HepG2 (cell line): ENCODE measurements around the gene AP1M1. TPM values are rescaled to one million over a fixed set of nuclear protein-coding genes. Genes with fewer than 3 reads are reported as not detected.

Experiments
- ATAC-seq: fragments of 200-7000 bp; cut with Tn5 transposase; 3 replicates; pipeline ENCODE4 v1.9.1; 2020; ENCODE audit warnings: mild to moderate bottlenecking, moderate library complexity
- BruUV-seq: library from RNA; stranded (reverse); fragments of 400-500 nt; replicated peaks from 2 replicates; lab custom pipeline; 2021; lab: Mats Ljungman, UMichigan
- CTCF ChIA-PET: fragments of 300-600 bp; formaldehyde crosslinking; extraction: SDS; loops from one replicate; lab custom pipeline; 2021; ENCODE audit warnings: low total read pairs, inconsistent platforms, low intra/inter-chr PET ratio; lab: Yijun Ruan, JAX
- POLR2A ChIA-PET: fragments of 350-600 bp; sonication (Branson Sonifier 250); formaldehyde crosslinking; loops from one replicate; lab custom pipeline; 2020; ENCODE audit warnings: antibody characterized with exemption, inconsistent platforms; lab: Yijun Ruan, JAX
- DNase-seq: peaks from one replicate; pipeline ENCODE4 v3.0.0-alpha.2; 2015; ENCODE audit warnings: low spot score
- FAIRE-seq: peaks from 3 replicates; lab custom pipeline; 2011; peaks lifted over from hg19 to GRCh38; lab: Jason Lieb, UNC
- H2AFZ ChIP-seq: one replicate; pipeline ENCODE4 v1.6.1; 2011; ENCODE audit warnings: low read length, inconsistent platforms
- H3K27ac ChIP-seq: fragments of 300-600 bp; 3 replicates; pipeline ENCODE4 v1.8.0; 2011; ENCODE audit warnings: mixed run types, mild to moderate bottlenecking, mixed read lengths, low read length, inconsistent platforms; ENCODE audit not compliant: insufficient read depth; ENCODE audit errors: extremely low read length
- H3K27me3 ChIP-seq, 2 experiments: fragments of 200-600 bp in 1 of 2; 2 replicates in 1 of 2; 3 replicates in 1 of 2; pipeline versions ENCODE4 v1.6.0 to v1.8.0; 2011; ENCODE audit warnings: low read length in 2 of 2, mild to moderate bottlenecking in 2 of 2, moderate library complexity in 2 of 2, inconsistent platforms in 1 of 2; ENCODE audit not compliant: insufficient read depth in 2 of 2, control insufficient read depth in 1 of 2
- H3K36me3 ChIP-seq, 2 experiments: fragments of 200-600 bp in 1 of 2; replicated peaks in 1 of 2; 2 replicates in 1 of 2; 3 replicates in 1 of 2; pipeline versions ENCODE4 v1.5.1 to v1.8.0; 2011; ENCODE audit warnings: low read length in 2 of 2, inconsistent platforms in 1 of 2; ENCODE audit not compliant: insufficient read depth in 2 of 2, control insufficient read depth in 1 of 2
- H3K4me1 ChIP-seq: 2 replicates; pipeline ENCODE4 v1.5.1; 2012; ENCODE audit warnings: low read length, inconsistent platforms; ENCODE audit not compliant: insufficient read depth
- H3K4me2 ChIP-seq: 2 replicates; pipeline ENCODE4 v1.6.0; 2011; ENCODE audit warnings: low read depth, low read length, inconsistent platforms
- H3K4me3 ChIP-seq, 3 experiments: fragments of 200-600 bp in 1 of 3; sonication (generic), shearing (Covaris generic) in 1 of 3; replicated peaks in 1 of 3; 2 replicates each; pipeline ENCODE4 v1.5.1; 2011 to 2016; ENCODE audit warnings: low read length in 3 of 3, inconsistent platforms in 2 of 3, low read depth in 2 of 3, mild to moderate bottlenecking in 2 of 3, control low read depth in 1 of 3, mixed read lengths in 1 of 3; ENCODE audit not compliant: insufficient read depth in 1 of 3
- H3K79me2 ChIP-seq: one replicate; pipeline ENCODE4 v1.6.1; 2011; ENCODE audit warnings: low read length, inconsistent platforms; ENCODE audit not compliant: insufficient read depth
- H3K9ac ChIP-seq: 2 replicates; pipeline ENCODE4 v1.6.0; 2011; ENCODE audit warnings: mild to moderate bottlenecking, low read depth, low read length, inconsistent platforms; ENCODE audit not compliant: insufficient read depth
- H3K9me3 ChIP-seq: 2 replicates; pipeline ENCODE4 v1.5.1; 2012; ENCODE audit warnings: mild to moderate bottlenecking, low read length
- H4K20me1 ChIP-seq: 2 replicates; pipeline ENCODE4 v1.6.0; 2011; ENCODE audit warnings: inconsistent platforms, mild to moderate bottlenecking, low read length, moderate library complexity; ENCODE audit not compliant: insufficient read depth
- HNRNPK ChIP-seq: fragments of 200-400 bp; formaldehyde crosslinking; IDR thresholded peaks from 2 replicates; pipeline ENCODE4 v1.6.1; 2018; ENCODE audit warnings: low read length, low read depth, moderate library complexity, mild to moderate bottlenecking; ENCODE audit not compliant: poor library complexity, severe bottlenecking
- RBFOX2 ChIP-seq: fragments of 200-400 bp; formaldehyde crosslinking; IDR thresholded peaks from 2 replicates; pipeline ENCODE4 v1.6.1; 2017; ENCODE audit warnings: low read depth, mild to moderate bottlenecking, low read length
- TBP ChIP-seq: sonication (generic); formaldehyde crosslinking; IDR thresholded peaks from 2 replicates; pipeline ENCODE4 v1.5.0; 2020; ENCODE audit warnings: missing genetic modification reagents
- XRCC5 ChIP-seq: fragments of 200-400 bp; formaldehyde crosslinking; optimal IDR thresholded peaks from 2 replicates; pipeline ENCODE3; 2017; ENCODE audit warnings: mild to moderate bottlenecking, low read length
- ZBTB7A ChIP-seq: sonication (generic); formaldehyde crosslinking; IDR thresholded peaks from 2 replicates; pipeline ENCODE4 v1.8.0; 2022; ENCODE audit warnings: mild to moderate bottlenecking, missing genetic modification reagents
- ZNF121 ChIP-seq: sonication (generic); formaldehyde crosslinking; IDR thresholded peaks from 2 replicates; pipeline ENCODE4 v1.5.0; 2020; ENCODE audit warnings: mild to moderate bottlenecking, missing genetic modification reagents
- ZNF451 ChIP-seq: sonication (generic); formaldehyde crosslinking; IDR thresholded peaks from 2 replicates; pipeline ENCODE4 v1.5.0; 2020; ENCODE audit warnings: mild to moderate bottlenecking, missing genetic modification reagents
- ZNF75D ChIP-seq: sonication (generic); formaldehyde crosslinking; IDR thresholded peaks from 2 replicates; pipeline ENCODE4 v1.8.1; 2023; ENCODE audit warnings: missing genetic modification reagents, mild to moderate bottlenecking, borderline replicate concordance
- ZSCAN25 ChIP-seq: sonication (generic); formaldehyde crosslinking; IDR thresholded peaks from 2 replicates; pipeline ENCODE4 v1.8.0; 2022; ENCODE audit warnings: mild to moderate bottlenecking, missing genetic modification reagents
- ZXDC ChIP-seq: sonication (generic); formaldehyde crosslinking; IDR thresholded peaks from 2 replicates; pipeline ENCODE4 v1.5.0; 2020; ENCODE audit warnings: mild to moderate bottlenecking, missing genetic modification reagents
- WGBS: methylation state at CpG from one replicate; pipeline ENCODE4 v1.1.6; 2017; ENCODE audit warnings: low lambda C conversion rate; 5-methylcytosine and 5-hydroxymethylcytosine counted together
- in situ Hi-C: cut with HindIII; loops from 2 replicates; pipeline ENCODE4 v1.10.0; 2017; ENCODE audit warnings: low pct_unique_long_range_greater_than_20kb; ENCODE audit not compliant: extremely low pct_ligation_motif_present
- intact Hi-C: fragments of 100-400 bp; cut with micrococcal nuclease; formaldehyde crosslinking; loops from one replicate; pipeline ENCODE4 v1.10.0; 2022; ENCODE audit not compliant: unreplicated experiment
- polyA plus RNA-seq, 8 experiments: library from polyadenylated mRNA; depleted of rRNA in 3 of 8; stranded (reverse) in 7 of 8; unstranded in 1 of 8; fragments of >200 nt; fragmentation: Illumina TruSeq in 4 of 8; extraction: Trizol in 4 of 8; gene quantifications; 2 replicates each; pipeline versions ENCODE4 v1.2.1 to v1.2.3, GENCODE V29; 2011 to 2016; ENCODE audit warnings: low read depth in 4 of 8, missing spikeins in 1 of 8, mixed read lengths in 1 of 8; ENCODE audit not compliant: insufficient read depth in 1 of 8
- total RNA-seq, 5 experiments: library from RNA; depleted of rRNA; stranded (reverse); fragments of >200 nt; fragmentation: Illumina TruSeq; extraction: Trizol; gene quantifications; 2 replicates each; pipeline ENCODE4 v1.2.3, GENCODE V29; 2016; ENCODE audit warnings: low read depth in 1 of 5
- TF ChIP-seq, protein P1 (sequence below): IDR thresholded peaks from 2 replicates; pipeline ENCODE4 v1.6.1; 2016; ENCODE audit warnings: mild to moderate bottlenecking, missing biosample characterization, missing genetic modification reagents
- TF ChIP-seq, protein P2 (sequence below): fragments of 450-650 bp; IDR thresholded peaks from 2 replicates; pipeline ENCODE4 v1.6.1; 2016
- TF ChIP-seq, protein P3 (sequence below): sonication (generic); formaldehyde crosslinking; IDR thresholded peaks from 2 replicates; pipeline ENCODE4 v1.5.0; 2020; ENCODE audit warnings: missing genetic modification reagents
- TF ChIP-seq, protein P4 (sequence below): sonication (generic); formaldehyde crosslinking; conservative IDR thresholded peaks from 2 replicates; pipeline ENCODE4 v1.5.0; 2020; ENCODE audit warnings: missing genetic modification reagents

AP1M1 gene
- total and polyA plus RNA-seq, 2 of the 13 experiments (the other 11 are each of a cell fraction or from before 2014, with no cell fraction given): 34.4 to 46.1 TPM

DNA sequence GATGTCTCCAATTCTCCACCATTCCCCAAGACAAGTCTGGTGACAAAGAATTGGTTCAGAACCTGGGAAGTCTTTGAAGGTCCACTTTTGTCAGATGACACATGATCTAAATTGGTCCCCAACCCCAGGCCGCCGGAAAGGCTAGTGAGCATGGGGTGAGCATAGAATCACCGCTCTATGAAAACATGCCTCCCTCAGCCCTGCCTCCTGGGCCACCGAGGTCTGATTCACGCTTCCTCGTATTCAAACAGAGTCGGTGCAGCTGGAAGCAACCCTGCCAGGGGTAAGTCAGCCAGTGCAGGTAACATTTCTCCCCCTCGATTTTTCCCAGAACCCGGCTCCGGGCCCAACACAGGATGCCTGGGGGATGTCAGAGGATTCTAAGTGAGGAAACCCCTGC lies 93.0 kb downstream of the AP1M1 start:
- H3K27ac ChIP-seq: no peak overlapping the region
- no peak overlapping the region for H3K4me3 ChIP-seq
- no peak overlapping the region for H2AFZ ChIP-seq
- H3K4me2 ChIP-seq: no peak overlapping the region
- peaks cover 13% of the 10 kb centered on the region for H3K4me1 ChIP-seq
- CTCF ChIA-PET: no interaction called here
- H3K27me3 ChIP-seq: peaks cover 2 to 24% of the 10 kb centered on the region in 2 experiments; a peak in 4 of 5 replicates
- WGBS: 53% methylated on average over 10 of the region's 10 CpGs
- ATAC-seq (no peak), FAIRE-seq (no peak), DNase-seq (no peak)
- no peaks in the 10 kb centered on the region for H3K36me3 ChIP-seq
- TF ChIP-seq ZNF121 (CRISPR knock-in tag): no peak
- TF ChIP-seq HNRNPK: no peak
- TF ChIP-seq, protein P1, sequence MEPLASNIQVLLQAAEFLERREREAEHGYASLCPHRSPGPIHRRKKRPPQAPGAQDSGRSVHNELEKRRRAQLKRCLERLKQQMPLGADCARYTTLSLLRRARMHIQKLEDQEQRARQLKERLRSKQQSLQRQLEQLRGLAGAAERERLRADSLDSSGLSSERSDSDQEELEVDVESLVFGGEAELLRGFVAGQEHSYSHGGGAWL (CRISPR knock-in tag): no peak
- TF ChIP-seq, protein P2, sequence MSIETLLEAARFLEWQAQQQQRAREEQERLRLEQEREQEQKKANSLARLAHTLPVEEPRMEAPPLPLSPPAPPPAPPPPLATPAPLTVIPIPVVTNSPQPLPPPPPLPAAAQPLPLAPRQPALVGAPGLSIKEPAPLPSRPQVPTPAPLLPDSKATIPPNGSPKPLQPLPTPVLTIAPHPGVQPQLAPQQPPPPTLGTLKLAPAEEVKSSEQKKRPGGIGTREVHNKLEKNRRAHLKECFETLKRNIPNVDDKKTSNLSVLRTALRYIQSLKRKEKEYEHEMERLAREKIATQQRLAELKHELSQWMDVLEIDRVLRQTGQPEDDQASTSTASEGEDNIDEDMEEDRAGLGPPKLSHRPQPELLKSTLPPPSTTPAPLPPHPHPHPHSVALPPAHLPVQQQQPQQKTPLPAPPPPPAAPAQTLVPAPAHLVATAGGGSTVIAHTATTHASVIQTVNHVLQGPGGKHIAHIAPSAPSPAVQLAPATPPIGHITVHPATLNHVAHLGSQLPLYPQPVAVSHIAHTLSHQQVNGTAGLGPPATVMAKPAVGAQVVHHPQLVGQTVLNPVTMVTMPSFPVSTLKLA: no peak
- TF ChIP-seq RBFOX2: no peak
- TF ChIP-seq ZBTB7A (CRISPR knock-in tag): no peak
- TF ChIP-seq, protein P3, sequence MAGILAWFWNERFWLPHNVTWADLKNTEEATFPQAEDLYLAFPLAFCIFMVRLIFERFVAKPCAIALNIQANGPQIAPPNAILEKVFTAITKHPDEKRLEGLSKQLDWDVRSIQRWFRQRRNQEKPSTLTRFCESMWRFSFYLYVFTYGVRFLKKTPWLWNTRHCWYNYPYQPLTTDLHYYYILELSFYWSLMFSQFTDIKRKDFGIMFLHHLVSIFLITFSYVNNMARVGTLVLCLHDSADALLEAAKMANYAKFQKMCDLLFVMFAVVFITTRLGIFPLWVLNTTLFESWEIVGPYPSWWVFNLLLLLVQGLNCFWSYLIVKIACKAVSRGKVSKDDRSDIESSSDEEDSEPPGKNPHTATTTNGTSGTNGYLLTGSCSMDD (CRISPR knock-in tag): no peak
- TF ChIP-seq TBP (CRISPR knock-in tag): no peak
- no peak for TF ChIP-seq ZNF75D
- no peak for TF ChIP-seq XRCC5
- TF ChIP-seq, protein P4, sequence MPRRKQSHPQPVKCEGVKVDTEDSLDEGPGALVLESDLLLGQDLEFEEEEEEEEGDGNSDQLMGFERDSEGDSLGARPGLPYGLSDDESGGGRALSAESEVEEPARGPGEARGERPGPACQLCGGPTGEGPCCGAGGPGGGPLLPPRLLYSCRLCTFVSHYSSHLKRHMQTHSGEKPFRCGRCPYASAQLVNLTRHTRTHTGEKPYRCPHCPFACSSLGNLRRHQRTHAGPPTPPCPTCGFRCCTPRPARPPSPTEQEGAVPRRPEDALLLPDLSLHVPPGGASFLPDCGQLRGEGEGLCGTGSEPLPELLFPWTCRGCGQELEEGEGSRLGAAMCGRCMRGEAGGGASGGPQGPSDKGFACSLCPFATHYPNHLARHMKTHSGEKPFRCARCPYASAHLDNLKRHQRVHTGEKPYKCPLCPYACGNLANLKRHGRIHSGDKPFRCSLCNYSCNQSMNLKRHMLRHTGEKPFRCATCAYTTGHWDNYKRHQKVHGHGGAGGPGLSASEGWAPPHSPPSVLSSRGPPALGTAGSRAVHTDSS: no peak
- no peak for TF ChIP-seq ZSCAN25 (CRISPR knock-in tag)
- no peak for TF ChIP-seq ZXDC
- TF ChIP-seq ZNF451: no peak
- intact Hi-C loops (no loop called here), in situ Hi-C loops (no loop called here)
- POLR2A ChIA-PET: no interaction called here
- no peaks in the 10 kb centered on the region for H3K79me2 ChIP-seq
- no peaks in the 10 kb centered on the region for H3K9me3 ChIP-seq
- BruUV-seq: no TSS peak
- no peaks in the 10 kb centered on the region for H4K20me1 ChIP-seq
- no peak overlapping the region for H3K9ac ChIP-seq
